Stimulated activated CD8-positive, alpha-beta memory T cell treated with anti-CD3 and anti-CD28 coated beads, Interleukin-2, amount 100 ng/mL, for 1 hour (primary cell): ENCODE data around the gene LTBP1.
"Not testable (repeated sequence)": the region's sequence is repeated elsewhere in the genome, so short reads cannot be mapped to it uniquely, and the experiment has no call there.

Experiments used
- DNase-seq, 2 donors: peaks; one replicate each; pipeline ENCODE4 v3.0.0-alpha.2; 2020; ENCODE audit warnings: low read depth in 2 of 2

LTBP1 gene

DNA sequence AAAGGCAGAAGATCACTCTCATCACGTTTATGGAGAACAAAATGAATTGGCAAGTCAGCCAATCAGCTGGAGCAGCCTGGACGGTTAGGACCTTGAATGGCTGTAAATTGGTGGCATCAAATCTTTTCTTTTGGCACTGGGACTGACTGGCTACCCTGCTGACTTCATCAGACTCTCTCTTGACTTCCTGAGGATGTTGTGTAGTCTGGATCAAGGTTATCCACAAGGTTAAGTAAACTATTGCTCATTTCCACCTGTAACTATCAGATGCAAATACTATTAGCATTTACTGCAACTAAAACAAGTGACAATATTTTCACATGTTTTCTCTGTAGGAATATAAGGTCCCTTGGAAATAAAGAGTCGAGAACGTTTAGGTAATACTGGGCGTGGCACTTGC lies 395.4 kb downstream of the LTBP1 start:
- DNase-seq, result no peak

DNA sequence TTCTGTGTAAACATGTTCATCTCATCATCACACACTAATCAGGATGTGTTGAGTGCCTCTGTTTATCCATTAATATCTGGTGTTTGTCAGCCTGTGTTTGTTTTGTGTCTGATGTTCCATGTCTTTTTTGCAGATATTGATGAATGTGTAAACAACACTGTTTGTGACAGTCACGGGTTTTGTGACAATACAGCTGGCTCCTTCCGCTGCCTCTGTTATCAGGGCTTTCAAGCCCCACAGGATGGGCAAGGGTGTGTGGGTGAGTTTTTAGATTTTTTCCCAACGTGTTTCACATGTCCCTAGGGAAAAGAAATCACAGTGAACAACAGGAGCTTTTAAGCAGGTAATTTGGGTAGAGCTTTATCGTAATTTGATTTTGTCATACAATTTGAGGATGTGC lies 396.0 kb downstream of the LTBP1 start:
- DNase-seq, result no peak

DNA sequence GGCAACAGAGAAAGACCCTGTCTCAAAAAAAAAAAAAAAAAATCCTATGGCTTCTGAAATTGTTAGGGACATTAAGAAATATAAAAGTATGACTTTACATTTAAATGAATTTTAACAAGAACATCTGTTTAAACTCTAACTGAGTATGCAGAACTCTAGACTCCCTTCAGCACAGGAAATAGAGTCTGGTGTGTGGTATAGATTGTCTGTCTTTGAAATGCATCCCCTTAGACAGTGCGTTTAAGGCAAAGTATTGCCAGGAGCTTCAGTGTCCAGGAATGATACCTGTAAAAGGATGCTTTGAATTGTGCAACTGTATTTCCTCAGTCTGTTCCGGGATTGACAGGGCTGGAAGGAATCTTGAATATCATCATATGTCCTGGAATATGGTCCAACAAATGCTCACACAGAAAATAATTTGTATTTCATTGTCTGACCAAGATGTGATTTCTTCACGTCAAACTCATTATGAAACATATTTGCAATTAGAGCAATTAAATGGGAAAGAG lies 396.7 kb downstream of the LTBP1 start:
- DNase-seq, result no peak

DNA sequence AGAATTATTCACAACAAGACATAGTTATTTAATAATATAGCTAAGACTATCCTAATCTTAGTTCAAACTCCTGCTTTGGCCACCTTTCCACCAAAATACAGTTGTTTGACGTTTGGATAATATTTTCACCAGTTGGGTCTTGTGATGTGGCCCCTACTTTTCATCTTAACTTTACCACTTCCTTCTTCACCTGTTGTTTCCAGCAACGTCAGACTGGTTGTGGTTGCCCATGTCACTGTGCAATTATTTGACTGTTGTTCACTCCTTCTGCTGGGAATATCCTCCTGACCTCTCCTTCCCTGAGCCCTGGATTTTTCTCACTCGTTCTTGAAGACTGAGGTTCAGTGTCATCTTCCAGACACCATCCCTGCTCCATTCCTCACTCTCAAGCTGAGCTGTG lies 397.5 kb downstream of the LTBP1 start:
- DNase-seq, result no peak

DNA sequence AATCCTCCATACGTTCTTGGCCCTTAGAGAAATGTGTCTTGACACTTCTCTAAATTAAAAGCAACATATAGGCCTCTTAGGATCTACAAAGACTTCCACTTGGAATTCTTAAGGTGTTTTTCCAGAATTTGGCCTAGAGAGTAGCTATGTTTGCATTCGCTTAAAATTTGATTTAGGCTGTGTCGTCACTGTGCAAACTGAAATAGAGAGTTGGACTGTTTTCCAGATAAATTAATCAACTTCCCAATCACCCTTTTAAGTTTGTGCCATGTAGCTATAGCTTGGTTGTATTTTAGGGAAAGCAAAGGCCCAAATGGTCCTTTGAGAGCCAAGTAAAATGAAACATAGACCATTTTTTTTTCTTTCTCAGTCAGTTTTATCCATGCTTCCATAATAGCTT lies 401.1 kb downstream of the LTBP1 start:
- DNase-seq, result no peak

DNA sequence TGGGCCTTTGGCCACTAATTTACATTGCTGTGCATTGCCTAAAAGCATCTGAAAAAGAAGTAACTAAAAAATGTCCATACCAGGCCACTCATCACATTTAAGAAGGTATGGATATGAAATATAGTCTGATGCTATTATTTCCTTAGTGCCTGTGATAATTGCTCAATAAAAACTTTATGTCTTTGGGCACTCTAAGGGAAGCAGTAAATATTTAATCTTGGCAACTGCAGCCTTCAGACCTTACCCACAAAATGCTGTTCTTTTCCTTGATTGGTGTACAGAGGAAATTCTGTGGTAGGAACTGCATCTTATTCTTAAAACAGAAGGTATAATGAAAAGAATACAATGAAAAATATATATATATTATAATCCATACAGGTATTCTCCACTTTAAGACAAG lies 403.9 kb downstream of the LTBP1 start:
- DNase-seq, result no peak

DNA sequence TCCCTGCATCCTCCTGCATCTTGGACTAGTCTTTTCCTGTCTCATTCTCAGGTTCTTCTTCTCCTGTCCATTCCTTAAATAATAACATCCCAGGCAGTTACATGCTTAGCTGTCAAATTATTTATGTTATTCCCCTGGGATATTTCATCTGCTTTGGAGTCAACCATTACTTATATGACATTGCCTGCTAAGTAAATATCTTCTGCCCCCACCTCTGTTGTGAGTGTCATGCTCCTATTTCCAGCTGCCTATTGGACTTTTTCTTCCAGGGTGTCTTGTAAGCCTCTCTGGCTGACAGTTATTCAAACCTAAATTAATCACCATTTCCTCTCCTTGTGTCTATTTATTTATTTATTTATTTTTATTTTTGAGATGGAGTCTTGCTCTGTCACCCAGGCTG lies 405.0 kb downstream of the LTBP1 start:
- no peak for DNase-seq

DNA sequence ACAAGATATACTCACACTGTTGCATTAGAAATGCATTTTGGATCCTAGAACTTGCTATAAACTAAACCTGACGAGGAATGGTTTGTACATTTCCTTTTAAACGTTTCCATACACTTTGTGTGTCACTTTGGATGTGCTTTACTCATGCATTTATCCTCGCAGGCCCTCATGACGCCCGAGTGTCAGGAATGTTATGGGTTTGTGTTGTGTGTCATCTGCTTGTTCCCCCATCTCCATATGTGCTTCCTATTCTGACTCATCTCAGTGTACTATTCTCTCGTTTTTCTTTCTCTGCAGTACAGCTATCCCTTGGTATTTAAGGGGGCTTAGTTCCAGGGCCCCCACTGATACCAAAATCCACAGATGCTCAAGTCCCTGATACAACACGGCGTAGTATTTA lies 408.2 kb downstream of the LTBP1 start:
- no peak for DNase-seq

DNA sequence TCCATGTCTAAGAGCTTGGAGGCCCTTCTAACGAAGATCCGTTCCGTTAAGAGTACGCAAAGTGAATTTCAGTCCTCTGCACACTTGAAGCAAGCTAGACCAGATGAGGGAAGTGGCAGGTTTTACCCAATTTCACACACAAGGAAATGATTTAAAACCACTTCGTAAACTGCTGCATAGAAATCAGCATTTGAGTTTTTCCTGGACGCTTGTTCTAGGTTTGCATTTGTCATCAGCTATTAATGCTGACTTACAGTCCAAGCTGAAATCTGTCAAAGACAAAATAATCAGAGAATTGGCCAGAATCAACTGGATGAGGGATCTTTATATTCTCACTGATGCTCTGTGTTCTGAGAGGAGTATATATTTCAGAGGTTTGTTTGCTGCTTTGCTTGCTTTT lies 412.1 kb downstream of the LTBP1 start:
- no peak for DNase-seq

DNA sequence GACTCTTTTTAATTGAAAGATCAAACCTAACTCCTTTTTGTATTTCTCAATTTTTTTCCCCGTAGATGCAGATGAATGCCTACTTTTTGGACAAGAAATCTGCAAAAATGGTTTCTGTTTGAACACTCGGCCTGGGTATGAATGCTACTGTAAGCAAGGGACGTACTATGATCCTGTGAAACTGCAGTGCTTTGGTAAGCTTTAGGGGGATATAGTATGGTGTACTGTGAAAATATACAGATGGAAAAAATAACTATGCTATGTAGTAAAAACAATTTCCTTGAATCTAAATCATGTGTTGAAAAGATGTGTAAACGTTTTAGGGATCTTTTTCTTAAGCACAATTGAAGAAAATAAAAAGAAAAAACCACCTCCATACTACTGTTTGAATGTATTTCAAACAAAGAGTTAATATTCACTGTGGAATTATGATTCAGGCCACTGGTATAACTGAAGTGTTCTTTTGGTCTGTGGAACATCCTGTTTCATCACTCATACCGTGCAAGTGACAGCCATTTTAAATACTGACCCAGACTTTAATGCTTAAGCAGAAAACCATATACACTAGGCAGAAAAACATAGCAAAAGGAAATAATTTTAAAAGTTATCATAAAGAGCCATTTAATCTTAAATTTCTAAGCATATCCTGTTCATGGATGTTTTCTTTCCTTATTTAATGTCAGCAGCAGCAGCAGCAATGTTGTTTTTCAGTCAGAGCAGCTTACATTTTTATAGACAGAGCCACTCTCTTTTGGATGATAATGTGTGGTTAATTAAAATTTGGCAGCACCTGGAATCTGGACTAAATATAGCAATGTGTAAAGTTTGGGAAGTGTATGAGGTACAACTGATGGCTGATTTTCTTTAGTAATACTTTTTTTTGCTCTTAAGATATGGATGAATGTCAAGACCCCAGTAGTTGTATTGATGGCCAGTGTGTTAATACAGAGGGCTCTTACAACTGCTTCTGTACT lies 416.9 kb downstream of the LTBP1 start:
- no peak for DNase-seq

DNA sequence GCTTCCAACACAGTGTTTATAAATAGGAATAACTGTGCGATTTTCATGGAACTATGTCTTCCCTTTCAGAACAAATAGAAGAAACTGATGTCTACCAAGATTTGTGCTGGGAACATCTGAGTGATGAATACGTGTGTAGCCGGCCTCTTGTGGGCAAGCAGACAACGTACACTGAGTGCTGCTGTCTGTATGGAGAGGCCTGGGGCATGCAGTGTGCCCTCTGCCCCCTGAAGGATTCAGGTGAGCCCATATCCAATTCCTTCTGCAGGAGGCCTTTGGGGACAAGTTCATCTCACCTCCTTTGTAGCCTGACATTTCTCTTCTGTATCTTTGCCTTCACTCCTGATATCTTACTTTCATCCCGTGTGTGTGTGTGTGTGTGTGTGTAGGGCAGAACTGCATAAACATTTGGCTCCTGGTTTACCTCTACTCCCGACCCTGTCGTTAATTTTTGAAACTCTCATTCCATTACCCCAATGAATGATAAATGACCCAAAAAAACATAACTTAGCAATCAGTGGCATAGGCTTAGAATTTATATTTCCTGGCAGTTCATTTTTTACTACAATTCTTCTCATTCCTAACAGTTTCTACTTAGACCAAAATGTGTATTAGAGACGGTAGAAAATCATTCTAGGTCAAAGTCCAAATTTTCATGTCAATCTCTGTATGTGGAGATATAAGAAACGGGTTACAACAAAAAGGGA lies 418.7 kb downstream of the LTBP1 start:
- DNase-seq, result no peak

DNA sequence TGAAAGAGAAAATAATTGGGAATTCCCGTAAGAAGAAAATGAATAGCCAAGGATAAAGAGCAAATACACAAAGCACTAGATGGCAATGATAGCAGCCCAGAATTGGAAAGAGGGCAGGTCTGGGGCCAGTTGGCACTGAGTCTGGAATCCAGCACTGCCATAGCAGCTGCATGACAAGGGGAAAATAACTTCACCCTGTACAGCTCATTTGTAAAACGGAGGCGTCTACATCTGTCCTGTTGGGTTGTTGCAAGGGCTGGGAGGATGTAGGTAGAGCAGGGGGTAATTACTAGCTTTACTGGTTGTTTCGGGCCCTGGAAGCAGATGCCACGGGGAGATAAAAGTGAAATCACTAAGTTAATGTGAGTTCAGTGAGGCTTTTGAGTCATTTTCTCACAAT lies 419.7 kb downstream of the LTBP1 start:
- no peak for DNase-seq

DNA sequence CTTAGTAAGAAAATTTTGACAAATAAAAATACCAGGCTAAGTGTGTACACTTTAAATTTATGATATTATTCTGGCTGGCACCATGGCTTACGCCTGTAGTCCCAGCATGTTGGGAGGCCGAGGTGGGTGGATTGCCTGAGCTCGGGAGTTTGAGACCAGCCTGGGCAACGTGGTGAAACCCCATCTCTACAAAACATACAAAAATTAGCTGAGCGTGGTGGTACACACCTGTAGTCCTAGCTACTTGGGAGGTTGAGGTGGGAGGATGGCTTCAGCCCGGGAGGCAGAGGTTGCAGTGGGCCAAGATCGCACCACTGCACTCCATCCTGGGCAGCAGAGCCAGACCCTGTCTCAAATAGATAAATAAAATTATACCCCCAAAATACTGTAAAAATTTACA lies 421.8 kb downstream of the LTBP1 start:
- not testable (repeated sequence) for DNase-seq

DNA sequence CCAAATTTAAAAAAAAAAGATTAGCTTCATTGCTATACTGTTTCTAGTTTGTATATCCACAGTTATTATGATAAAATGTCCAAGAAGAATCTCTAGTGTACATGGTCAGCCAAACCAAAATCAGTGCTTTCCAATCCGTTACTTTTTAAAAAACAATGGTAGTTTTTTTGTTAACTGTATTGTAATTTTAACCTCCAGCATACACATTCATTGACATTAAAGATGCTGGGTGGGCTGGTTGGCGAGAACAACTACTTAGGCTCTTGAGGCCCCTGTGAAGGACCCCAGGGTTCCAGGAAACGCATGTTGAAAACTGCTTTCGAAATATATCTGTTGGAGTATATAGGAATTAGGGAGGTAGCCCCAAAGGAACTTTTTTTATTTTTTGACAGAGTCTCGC lies 422.4 kb downstream of the LTBP1 start:
- DNase-seq, result no peak

DNA sequence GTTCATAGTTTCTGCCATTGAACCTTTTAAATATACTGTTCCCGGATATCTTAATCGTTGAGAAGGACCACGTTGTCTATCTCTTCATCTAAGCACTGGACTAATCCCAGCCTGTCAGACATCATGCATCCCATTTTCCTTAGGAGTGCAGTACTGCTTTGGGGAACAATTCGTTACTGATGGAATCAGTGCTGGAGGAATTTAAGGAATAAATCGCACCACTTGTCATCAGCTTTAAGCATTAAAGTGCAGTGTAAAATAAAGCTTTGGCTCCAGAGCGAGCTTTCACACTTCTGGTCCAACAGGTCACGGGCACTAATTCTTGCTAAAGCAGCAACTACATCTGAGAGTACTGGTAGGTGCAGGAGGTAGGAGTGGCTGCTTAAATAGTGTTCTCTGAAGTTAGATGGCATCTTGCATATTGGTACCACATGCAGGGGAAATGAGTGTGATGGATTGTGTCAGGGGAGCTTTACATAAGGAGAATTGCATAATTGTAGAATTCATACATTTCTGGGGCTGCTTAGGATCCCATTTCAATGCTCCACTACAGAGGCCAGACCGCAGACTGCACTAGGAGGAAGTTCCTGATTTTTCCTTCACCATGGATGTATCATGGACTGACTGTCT lies 424.0 kb downstream of the LTBP1 start:
- no peak for DNase-seq

DNA sequence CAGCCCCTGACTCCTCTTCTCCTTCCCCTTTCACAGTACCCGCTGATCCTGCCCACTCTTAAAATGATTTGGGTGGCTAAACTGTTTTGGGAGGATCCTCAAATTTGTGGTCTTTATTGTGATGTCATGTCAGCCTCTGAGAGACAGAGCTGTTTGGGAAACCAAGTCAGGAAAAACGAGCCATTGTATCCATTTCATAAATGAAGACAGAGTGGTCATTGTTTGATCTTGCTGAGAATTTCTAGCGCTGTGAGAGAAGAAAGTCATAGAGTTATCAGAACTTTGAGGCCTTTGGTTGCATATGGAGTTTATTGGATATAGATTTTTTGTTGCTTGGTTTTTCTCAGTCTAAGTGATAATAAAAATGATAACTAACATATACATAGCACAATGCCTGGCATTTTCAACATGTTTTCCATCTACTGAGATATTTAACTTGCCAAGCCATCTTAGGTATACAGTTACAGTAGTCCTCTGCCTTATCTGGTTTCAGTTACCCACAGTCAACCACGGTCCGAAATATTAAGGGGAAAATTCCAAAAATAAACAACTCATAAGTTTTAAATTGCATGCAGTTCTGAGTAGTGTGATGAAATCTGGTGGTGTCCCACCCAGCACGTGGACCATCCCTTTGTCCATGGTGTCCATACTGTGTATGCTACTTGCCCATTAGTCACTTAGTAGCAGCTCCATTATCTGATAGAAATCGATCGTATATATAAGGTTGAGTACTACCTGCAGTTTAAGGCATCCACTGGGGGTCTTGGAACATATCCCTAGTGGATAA lies 424.7 kb downstream of the LTBP1 start:
- no peak for DNase-seq

DNA sequence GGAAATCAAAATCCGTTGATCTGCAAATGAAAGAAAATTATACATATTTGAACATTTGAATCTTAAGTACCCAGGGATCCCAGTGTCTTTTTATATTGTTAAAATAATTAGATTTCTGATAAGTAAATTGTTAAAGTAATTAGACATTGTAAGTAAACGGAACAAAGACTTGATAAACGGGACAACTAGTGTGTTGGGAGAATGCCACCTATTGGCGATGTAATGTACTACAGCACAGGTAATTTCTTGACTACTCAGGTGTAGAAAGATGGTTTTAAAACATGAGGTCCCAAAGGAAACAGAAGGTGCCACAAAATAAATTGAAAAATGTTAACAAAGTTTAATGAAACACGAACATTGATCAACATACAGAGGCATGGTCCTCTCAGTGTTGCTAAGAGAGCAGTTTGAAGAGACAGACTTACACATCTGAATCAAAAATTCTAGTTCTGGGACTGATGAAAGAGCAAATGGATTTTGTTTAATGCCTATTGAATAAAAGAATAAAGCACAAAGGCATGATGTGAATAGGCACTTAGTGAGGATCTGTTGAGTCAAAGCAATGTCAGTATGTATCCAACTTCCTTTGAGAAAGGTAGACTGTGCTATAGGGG lies 426.3 kb downstream of the LTBP1 start:
- no peak for DNase-seq

DNA sequence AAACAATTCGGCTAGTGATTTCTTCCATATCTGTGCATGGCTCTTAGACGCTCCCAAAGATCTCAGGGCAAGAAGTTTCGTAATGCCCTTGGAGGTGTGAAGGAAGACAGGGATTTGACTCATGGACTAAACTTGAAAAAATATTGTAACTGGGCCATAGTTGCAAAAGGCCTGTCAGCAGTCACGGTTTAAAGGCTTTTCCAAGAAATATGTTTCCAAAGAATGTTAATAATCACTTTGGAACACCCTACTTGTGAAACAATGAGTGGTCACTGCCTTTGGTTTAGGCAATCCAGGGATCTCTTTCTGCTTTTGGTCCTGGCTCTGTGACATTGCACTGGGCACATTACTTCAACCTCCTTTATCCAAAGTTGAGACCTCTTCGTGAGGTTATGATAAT lies 427.2 kb downstream of the LTBP1 start:
- DNase-seq, result no peak

DNA sequence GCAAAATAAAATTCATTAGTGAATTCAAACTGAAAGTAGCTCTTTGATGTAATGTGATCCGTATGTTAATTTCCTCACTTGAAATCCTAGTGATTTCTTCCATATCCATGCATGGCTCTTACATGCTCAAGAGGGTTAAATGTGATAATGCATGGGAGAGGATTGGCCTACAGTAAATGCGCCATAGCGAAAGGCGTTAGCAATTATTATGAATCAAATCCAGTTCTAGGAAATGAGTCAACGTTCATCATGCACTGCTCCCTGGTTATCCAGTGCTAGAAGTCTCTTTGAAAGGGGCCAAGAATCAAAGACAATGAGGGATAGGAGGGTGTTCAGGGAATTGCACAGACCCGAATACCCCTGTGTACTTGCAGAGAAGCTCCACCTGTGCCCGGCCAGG lies 428.3 kb downstream of the LTBP1 start:
- DNase-seq, result no peak

DNA sequence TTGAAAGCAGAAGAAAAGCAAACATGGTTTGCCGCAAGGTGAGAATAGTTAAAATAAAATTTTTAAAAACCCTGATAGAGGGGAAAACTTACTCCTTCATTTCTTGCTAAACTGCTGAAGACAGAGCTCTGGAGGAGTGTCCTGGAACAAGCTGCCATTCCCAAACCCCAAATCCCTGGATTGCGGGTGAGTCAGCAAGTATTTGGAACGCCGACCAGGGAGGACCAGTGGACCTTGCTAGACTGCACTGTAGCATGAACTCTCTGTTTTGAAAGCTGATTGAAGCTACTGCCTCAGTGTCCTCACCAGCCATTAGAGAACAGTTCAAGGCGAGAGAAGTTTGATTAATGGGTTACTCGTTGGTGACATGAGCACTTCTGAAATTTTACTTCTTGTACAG lies 430.3 kb downstream of the LTBP1 start:
- DNase-seq, result no peak

DNA sequence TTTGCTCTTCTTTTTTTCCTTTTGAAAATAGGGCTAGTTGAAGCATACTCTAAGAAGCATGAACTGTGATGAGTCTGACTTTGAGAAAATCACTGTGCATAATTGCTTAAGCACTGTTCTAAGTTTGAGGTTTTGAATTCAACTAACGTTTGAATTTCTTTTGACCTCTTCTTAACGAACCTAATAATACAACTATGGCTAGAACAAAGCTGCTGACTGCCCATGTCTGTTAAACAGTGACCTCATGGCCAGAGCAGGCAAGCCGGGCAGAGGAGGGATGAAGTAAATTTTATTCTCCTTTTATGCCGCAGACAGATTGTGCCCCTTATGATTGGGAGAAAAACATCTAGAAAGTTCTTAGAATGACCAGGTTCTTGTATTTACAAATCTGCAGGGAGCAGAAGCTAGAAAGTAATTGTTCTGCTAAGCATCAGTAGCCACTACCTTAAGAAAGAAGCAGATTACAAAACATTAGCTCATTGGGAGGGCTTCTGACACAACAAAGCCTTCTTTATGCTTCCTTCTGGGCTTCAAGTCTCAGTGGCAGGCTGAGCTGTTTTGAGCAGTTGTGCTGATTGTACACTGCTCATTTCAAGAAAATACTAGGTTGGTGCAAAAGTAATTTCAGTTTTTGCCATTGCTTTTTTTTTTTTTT lies 431.9 kb downstream of the LTBP1 start:
- no peak for DNase-seq
